Retinal pigment epithelial cell (primary cell): Measurements from ENCODE around the gene MYO1G.

Source experiments
- DNase-seq: peaks from one replicate; pipeline ENCODE4 v3.0.0-alpha.2; 2010; ENCODE audit warnings: low read depth
- H3K4me3 ChIP-seq: 2 replicates; pipeline ENCODE4 v1.5.1; 2011; ENCODE audit warnings: mild to moderate bottlenecking, low read length, control low read depth, moderate library complexity
- CTCF ChIP-seq: conservative IDR thresholded peaks from 2 replicates; pipeline ENCODE4 v1.5.1; 2011; ENCODE audit warnings: low read depth, low read length, control low read depth, inconsistent platforms

Gene MYO1G

DNA sequence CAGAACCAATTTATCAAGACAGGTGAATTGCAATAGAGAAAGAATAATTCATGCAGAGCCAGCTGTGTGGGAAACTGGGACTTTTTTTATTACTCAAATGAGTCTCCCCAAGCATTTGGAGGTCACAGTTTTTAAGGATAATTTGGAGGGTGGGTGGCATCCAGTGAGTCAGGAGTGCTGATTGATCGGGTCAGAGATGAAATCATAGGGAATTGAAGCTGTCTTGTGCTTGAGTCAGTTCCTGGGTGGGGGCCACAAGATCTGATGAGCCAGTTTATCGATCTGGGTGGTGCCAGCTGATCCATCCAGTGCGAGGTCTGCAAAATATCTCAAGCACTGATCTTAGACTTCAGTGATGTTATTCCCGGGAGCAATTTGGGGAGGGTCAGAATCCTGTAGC is 9.9 kb upstream of the MYO1G start:
- no peak overlapping the region for H3K4me3 ChIP-seq
- DNase-seq: no peak
- no peak for TF ChIP-seq CTCF

- H3K4me3 ChIP-seq: no peak overlapping the region
- DNase-seq: no peak
- no peak for TF ChIP-seq CTCF
These were observed 9.2 kb upstream of the MYO1G start for GRCh38 chr7:44987996-44988395.

- no peak for TF ChIP-seq CTCF
- H3K4me3 ChIP-seq: no peak overlapping the region
- DNase-seq: no peak
These were observed 8.6 kb upstream of the MYO1G start for GRCh38 chr7:44987457-44987856.

DNA sequence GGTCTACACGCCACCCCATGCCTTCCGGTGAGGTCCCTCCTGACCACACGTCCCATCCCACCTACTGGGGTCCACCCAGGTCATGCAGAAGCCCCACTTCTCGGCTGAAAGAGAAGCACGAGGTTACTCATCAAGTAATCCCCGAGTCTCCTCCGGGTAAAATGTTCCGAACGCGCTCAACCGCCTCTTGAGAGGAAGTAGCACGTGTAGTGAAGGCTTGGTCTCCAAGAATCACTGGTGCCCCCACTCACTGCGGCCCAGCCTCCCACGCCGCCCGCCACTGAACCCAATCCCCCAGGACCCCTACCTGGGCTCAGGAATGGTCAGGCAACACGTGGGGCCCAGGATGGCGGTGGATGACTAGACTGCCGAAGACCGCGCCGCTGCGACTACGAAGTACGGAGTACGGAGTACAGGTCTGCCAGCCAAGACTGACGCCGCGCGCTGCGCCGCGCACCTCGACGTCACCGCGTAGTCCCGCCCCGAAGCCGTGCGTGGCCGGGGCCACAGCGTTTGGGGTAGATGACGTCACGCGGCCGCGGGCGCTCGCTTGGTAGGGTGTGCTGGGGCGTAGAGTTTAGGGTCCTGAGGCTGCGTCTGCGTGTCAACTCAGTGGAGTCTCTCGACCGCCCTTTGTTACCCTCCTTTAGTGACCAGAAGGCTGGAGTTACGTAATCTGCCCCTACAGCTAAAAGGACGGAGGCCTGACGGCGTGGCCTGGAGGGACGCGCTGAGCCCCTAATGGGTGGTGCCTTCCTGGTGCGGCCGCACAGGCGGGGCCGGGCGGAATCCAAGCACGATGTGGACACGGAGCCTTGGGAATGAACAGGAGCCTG is 7.6 kb upstream of the MYO1G start:
- peak; percentile 75 for DNase-seq
- TF ChIP-seq CTCF: no peak
- H3K4me3 ChIP-seq: peak overlapping the region; percentile 89

DNA sequence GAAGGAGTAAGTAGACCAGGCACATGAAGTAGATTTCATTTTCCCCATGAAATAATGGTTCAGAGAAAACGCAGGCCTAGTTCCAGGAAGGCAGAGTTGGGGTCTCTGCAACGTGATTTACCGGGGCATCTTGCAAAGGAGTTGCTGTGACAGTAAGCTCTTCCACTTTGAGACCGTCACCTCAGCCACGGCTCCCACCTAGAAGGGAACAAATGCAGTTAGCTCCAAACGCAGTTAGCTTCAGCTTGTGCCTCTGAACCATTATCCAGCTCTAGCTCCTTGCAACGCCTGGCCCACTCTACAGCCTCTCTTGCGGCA is 7.0 kb upstream of the MYO1G start:
- DNase-seq: no peak
- peak overlapping the region; percentile 89 for H3K4me3 ChIP-seq
- no peak for TF ChIP-seq CTCF

- TF ChIP-seq CTCF: no peak
- DNase-seq: no peak
- H3K4me3 ChIP-seq: peak overlapping the region; percentile 89
These were observed 6.3 kb upstream of the MYO1G start for GRCh38 chr7:44985033-44985695.

DNA sequence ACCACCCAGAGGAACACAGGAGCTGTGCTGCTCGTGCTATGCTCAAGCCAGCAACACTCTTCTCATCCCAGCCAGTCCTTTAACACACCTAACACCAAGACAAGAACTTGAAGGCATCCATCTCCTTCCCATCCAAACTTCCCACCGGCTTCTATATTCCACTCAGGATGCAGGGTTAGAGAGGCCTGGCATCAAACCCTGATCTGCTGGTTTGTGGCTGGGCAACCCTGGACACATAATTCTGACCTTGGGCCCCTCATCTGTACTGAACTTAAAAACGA is 5.6 kb upstream of the MYO1G start:
- no peak for DNase-seq
- TF ChIP-seq CTCF: no peak
- peak overlapping the region; percentile 89 for H3K4me3 ChIP-seq
